Measurements from ENCODE around the gene KCNE3. TPM values are rescaled to one million over a fixed set of nuclear protein-coding genes. Genes with fewer than 3 reads are reported as not detected.

KCNE3 gene
- total and polyA plus RNA-seq, 10 of the 15 experiments (the other 5 are each of a cell fraction or from before 2014, with no cell fraction given), result not detected

DNA sequence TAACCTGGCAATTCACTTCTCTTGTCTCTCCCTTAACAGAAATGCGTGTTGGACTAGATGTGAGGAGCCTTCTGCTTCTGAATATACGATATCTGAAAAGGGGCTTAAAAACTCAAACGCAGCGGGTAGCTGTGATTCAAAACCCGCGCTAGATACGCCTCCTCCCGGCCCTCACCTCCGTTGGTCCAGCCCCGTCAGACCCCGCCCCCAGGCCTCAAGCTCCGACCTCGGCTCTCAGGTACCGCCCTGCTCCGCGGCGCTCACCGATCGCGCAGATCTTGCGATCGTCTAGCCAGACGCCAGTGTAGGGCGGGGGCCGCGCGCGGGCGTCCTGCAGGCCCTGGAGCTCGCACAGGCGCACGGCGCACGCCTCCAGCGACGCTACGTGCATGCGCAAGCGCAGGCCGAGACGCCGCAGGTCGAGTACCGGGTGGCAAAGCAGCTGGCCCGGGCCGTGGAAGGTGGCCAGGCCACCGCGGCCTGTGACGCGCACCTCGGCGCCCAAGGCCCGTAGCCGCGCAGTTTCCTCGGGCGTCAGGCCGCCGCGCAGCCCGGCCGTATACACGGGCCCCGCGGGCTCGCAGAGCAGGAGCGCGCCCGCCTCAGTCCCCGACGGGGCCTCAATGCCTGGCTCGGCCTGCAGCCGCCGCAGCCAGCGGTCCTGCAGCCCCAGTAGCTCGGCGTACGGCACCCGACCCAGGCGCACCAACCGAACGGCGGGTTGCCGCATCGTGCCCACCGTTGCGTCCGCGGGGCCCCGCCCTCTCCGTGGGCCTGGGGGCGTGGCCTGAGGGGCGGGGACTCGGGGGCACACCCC, 25.8 kb upstream of the KCNE3 start, which contains the start of gene LIPT2 (continued):
- TF ChIP-seq, protein P1, sequence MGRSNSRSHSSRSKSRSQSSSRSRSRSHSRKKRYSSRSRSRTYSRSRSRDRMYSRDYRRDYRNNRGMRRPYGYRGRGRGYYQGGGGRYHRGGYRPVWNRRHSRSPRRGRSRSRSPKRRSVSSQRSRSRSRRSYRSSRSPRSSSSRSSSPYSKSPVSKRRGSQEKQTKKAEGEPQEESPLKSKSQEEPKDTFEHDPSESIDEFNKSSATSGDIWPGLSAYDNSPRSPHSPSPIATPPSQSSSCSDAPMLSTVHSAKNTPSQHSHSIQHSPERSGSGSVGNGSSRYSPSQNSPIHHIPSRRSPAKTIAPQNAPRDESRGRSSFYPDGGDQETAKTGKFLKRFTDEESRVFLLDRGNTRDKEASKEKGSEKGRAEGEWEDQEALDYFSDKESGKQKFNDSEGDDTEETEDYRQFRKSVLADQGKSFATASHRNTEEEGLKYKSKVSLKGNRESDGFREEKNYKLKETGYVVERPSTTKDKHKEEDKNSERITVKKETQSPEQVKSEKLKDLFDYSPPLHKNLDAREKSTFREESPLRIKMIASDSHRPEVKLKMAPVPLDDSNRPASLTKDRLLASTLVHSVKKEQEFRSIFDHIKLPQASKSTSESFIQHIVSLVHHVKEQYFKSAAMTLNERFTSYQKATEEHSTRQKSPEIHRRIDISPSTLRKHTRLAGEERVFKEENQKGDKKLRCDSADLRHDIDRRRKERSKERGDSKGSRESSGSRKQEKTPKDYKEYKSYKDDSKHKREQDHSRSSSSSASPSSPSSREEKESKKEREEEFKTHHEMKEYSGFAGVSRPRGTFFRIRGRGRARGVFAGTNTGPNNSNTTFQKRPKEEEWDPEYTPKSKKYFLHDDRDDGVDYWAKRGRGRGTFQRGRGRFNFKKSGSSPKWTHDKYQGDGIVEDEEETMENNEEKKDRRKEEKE (IDR thresholded peaks at IDR 0.05), result no peak
- no peak for TF ChIP-seq FOXK2 (IDR thresholded peaks at IDR 0.05)
- no peak for TF ChIP-seq NFIC (IDR thresholded peaks at IDR 0.05; ENCODE audit: low read depth, low read length)
- peak; percentile 96 for TF ChIP-seq DPF2 (IDR thresholded peaks at IDR 0.05)
- 0 out of 3 replicates have a peak, but pooled peaks have one; percentile 5 for TF ChIP-seq POU2F2 (IDR thresholded peaks at IDR 0.05; ENCODE audit: borderline replicate concordance, low read depth, low read length)
- peak; percentile 92 for TF ChIP-seq SMARCA5 (IDR thresholded peaks at IDR 0.05)
- no peak for TF ChIP-seq EP300 (IDR thresholded peaks at IDR 0.05; ENCODE audit: borderline replicate concordance in 1 of 2, control insufficient read depth in 1 of 2, low read depth in 2 of 2, low read length in 2 of 2)
- no peak for TF ChIP-seq SREBF1 (IDR thresholded peaks at IDR 0.05; ENCODE audit: low read length)
- TF ChIP-seq, protein P2, sequence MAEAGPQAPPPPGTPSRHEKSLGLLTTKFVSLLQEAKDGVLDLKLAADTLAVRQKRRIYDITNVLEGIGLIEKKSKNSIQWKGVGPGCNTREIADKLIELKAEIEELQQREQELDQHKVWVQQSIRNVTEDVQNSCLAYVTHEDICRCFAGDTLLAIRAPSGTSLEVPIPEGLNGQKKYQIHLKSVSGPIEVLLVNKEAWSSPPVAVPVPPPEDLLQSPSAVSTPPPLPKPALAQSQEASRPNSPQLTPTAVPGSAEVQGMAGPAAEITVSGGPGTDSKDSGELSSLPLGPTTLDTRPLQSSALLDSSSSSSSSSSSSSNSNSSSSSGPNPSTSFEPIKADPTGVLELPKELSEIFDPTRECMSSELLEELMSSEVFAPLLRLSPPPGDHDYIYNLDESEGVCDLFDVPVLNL (IDR thresholded peaks at IDR 0.05; ENCODE audit: low read depth, low read length), result peak; percentile 92
- no peak; the same call in 1 of the 2 replicates for TF ChIP-seq RUNX3 (IDR thresholded peaks at IDR 0.05; ENCODE audit: low read length)
- no peak for TF ChIP-seq IRF5 (IDR thresholded peaks at IDR 0.05; ENCODE audit: borderline replicate concordance)
- TF ChIP-seq PAX5 (IDR thresholded peaks at IDR 0.05; ENCODE audit: borderline replicate concordance, low read depth, low read length), result peak; percentile 12; the same call in 1 of the 2 replicates
- TF ChIP-seq NR2C2 (IDR thresholded peaks at IDR 0.05; ENCODE audit: borderline replicate concordance, control insufficient read depth, insufficient read length, low read depth), result no peak
- TF ChIP-seq HDAC6 (IDR thresholded peaks at IDR 0.05; ENCODE audit: unreplicated experiment), result peak; percentile 29
- no peak for TF ChIP-seq TCF7 (IDR thresholded peaks at IDR 0.05; ENCODE audit: borderline replicate concordance)
- TF ChIP-seq NFYB (IDR thresholded peaks at IDR 0.05; ENCODE audit: insufficient read depth, low read depth, low read length), result peak; percentile 64; the same call in 1 of the 2 replicates
- no peak for TF ChIP-seq GABPA (IDR thresholded peaks at IDR 0.05; ENCODE audit: low read depth)
- TF ChIP-seq ZNF622 (IDR thresholded peaks at IDR 0.05), result no peak
- TF ChIP-seq CHD2 (IDR thresholded peaks at IDR 0.05; ENCODE audit: borderline replicate concordance, low read depth, low read length), result no peak
- TF ChIP-seq GATAD2B (conservative IDR thresholded peaks at IDR 0.05; ENCODE audit: low read depth), result peak; percentile 97
- no peak for TF ChIP-seq SKIL (IDR thresholded peaks at IDR 0.05; ENCODE audit: low read depth, poor library complexity, severe bottlenecking)
- no peak for TF ChIP-seq RAD51 (IDR thresholded peaks at IDR 0.05)
